ENCODE data around the gene DSCAML1.

Gene DSCAML1

GRCh38 chr11:117759305-117759704 is 37.7 kb downstream of the DSCAML1 start:
- DNase-seq = no peak

- DNase-seq = no peak
These were observed 43.0 kb downstream of the DSCAML1 start for GRCh38 chr11:117754030-117754429.

GRCh38 chr11:117752721-117753237 is 44.2 kb downstream of the DSCAML1 start:
- no peak for DNase-seq

- DNase-seq = no peak
These were observed 44.9 kb downstream of the DSCAML1 start for GRCh38 chr11:117752071-117752470.

GRCh38 chr11:117750916-117751662 is 45.9 kb downstream of the DSCAML1 start:
- DNase-seq = no peak

- DNase-seq = no peak
These were observed 46.7 kb downstream of the DSCAML1 start for GRCh38 chr11:117750357-117750756.

- DNase-seq = no peak
These were observed 47.5 kb downstream of the DSCAML1 start for GRCh38 chr11:117749541-117749910.

- DNase-seq = no peak
These were observed 48.1 kb downstream of the DSCAML1 start for GRCh38 chr11:117748771-117749540.

GRCh38 chr11:117747892-117748291 is 49.1 kb downstream of the DSCAML1 start:
- no peak for DNase-seq

GRCh38 chr11:117745346-117745745 is 51.7 kb downstream of the DSCAML1 start:
- no peak for DNase-seq

GRCh38 chr11:117744471-117745150 is 52.4 kb downstream of the DSCAML1 start:
- peak in 1 of 2 donors; percentile 13 for DNase-seq

GRCh38 chr11:117743121-117743815 is 53.7 kb downstream of the DSCAML1 start:
- peak in 1 of 2 donors; percentile 7 for DNase-seq

- no peak for DNase-seq
These were observed 58.6 kb downstream of the DSCAML1 start for GRCh38 chr11:117738246-117738957.

GRCh38 chr11:117735350-117735977 is 61.6 kb downstream of the DSCAML1 start:
- DNase-seq = no peak

GRCh38 chr11:117734601-117735024 is 62.4 kb downstream of the DSCAML1 start:
- DNase-seq = peak in 1 of 2 donors; percentile 89

- DNase-seq = no peak
These were observed 63.7 kb downstream of the DSCAML1 start for GRCh38 chr11:117733316-117733715.

- no peak for DNase-seq
These were observed 65.2 kb downstream of the DSCAML1 start for GRCh38 chr11:117731722-117732290.

GRCh38 chr11:117730208-117730800 is 66.7 kb downstream of the DSCAML1 start:
- no peak for DNase-seq

- DNase-seq = no peak
These were observed 71.8 kb downstream of the DSCAML1 start for GRCh38 chr11:117725048-117725734.

- DNase-seq = no peak
These were observed 72.4 kb downstream of the DSCAML1 start for GRCh38 chr11:117724621-117725020.
